Measurements from ENCODE around the gene TRIM14. TPM values are rescaled to one million over a fixed set of nuclear protein-coding genes. Genes with fewer than 3 reads are reported as not detected.

Gene TRIM14
- total RNA-seq, 4 donors from 2014 or later = 7.5 to 12.5 (median 10.5) TPM

- no peaks in the 10 kb centered on the region for H3K27me3 ChIP-seq
- no peaks in the 10 kb centered on the region for H3K9me3 ChIP-seq
- H3K4me1 ChIP-seq = no peaks in the 10 kb centered on the region
- H3K36me3 ChIP-seq = no peaks in the 10 kb centered on the region
- 67 to 82% methylated on average over 1 to 2 of the region's 4 CpGs for WGBS, 2 donors (ENCODE audit: low coverage in 1 of 2)
- no peak overlapping the region for H3K4me3 ChIP-seq
- ATAC-seq = no peak
- H3K27ac ChIP-seq = no peak overlapping the region
- no peak for TF ChIP-seq CTCF (IDR thresholded peaks at IDR 0.05)
- TF ChIP-seq POLR2A (IDR thresholded peaks at IDR 0.05) = no peak
- no peak for TF ChIP-seq POLR2AphosphoS5 (IDR thresholded peaks at IDR 0.05)
- no peak for TF ChIP-seq EP300 (IDR thresholded peaks at IDR 0.05)
These were observed 42.8 kb upstream of the TRIM14 start for GRCh38 chr9:98161851-98162250.

DNA sequence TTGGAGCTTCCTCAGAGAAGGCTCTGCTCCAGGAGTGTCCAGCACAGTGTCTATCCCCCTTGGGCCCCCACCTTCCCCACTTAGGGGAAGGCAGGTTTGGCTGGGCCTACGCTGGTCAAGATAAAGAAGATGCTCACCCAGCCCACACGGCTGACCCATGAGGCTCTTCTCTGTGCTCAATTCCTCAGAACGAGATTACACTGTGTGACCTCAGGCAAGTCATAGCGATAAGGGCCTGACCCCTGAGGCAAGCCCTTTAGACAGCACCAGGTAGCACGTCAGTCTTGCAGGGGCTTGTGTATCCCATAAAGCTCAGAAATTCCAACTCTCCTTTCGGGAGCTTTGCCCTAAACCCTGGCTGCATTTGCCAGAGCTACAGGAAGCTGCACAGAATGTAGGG lies 40.8 kb upstream of the TRIM14 start:
- H3K9me3 ChIP-seq = no peaks in the 10 kb centered on the region
- WGBS, 2 donors (ENCODE audit: low coverage in 1 of 2) = 33% methylated on average over 1 of the region's 6 CpGs; no CpG with 5 or more reads in 1 of the 2 donors
- no peak overlapping the region for H3K27ac ChIP-seq
- H3K36me3 ChIP-seq = no peaks in the 10 kb centered on the region
- H3K4me1 ChIP-seq = no peaks in the 10 kb centered on the region
- no peak for ATAC-seq
- H3K4me3 ChIP-seq = no peak overlapping the region
- TF ChIP-seq EP300 (IDR thresholded peaks at IDR 0.05) = no peak
- H3K27me3 ChIP-seq = no peaks in the 10 kb centered on the region

- no peaks in the 10 kb centered on the region for H3K4me1 ChIP-seq
- no peak for ATAC-seq
- no peak overlapping the region for H3K4me3 ChIP-seq
- TF ChIP-seq POLR2A (IDR thresholded peaks at IDR 0.05) = no peak
- no peak for TF ChIP-seq POLR2AphosphoS5 (IDR thresholded peaks at IDR 0.05)
- no peak for TF ChIP-seq EP300 (IDR thresholded peaks at IDR 0.05)
- no peak for TF ChIP-seq CTCF (IDR thresholded peaks at IDR 0.05)
- H3K9me3 ChIP-seq = no peaks in the 10 kb centered on the region
- H3K27me3 ChIP-seq = no peaks in the 10 kb centered on the region
- H3K36me3 ChIP-seq = no peaks in the 10 kb centered on the region
- 74 to 85% methylated on average over 3 to 5 of the region's 5 CpGs for WGBS, 2 donors (ENCODE audit: low coverage in 1 of 2)
- H3K27ac ChIP-seq = no peak overlapping the region
These were observed 40.3 kb upstream of the TRIM14 start for GRCh38 chr9:98159301-98159700.

GRCh38 chr9:98158071-98158831 lies 39.2 kb upstream of the TRIM14 start:
- no peak for ATAC-seq
- 82 to 90% methylated on average over 2 to 3 of the region's 4 CpGs for WGBS, 2 donors (ENCODE audit: low coverage in 1 of 2)

DNA sequence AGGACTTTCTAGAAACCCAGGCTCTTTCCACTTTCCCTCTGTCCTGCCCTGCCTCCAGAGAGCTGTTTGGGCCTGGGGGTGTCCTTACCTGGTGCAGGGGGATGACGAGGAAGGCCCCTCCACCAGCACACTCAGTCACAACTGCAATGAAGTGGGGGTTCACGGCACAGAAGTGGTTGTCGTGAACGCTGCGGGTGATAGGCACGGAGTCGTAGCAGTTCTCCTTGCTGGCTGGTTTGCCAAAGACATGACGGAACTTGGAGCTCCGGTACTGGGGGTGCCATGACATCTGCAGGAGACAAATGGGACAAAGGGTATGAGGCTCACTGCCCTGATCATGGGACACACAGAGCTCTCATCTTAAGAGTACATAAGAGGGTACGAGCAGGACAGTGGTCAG lies 38.4 kb upstream of the TRIM14 start:
- TF ChIP-seq EP300 (IDR thresholded peaks at IDR 0.05) (no peak), POLR2AphosphoS5 (IDR thresholded peaks at IDR 0.05) (no peak), POLR2A (IDR thresholded peaks at IDR 0.05) (no peak), CTCF (IDR thresholded peaks at IDR 0.05) (no peak)
- no peaks in the 10 kb centered on the region for H3K9me3 ChIP-seq
- H3K4me1 ChIP-seq = no peaks in the 10 kb centered on the region
- no peak for ATAC-seq
- no peaks in the 10 kb centered on the region for H3K27me3 ChIP-seq
- no peak overlapping the region for H3K27ac ChIP-seq
- no peak overlapping the region for H3K4me3 ChIP-seq
- no peaks in the 10 kb centered on the region for H3K36me3 ChIP-seq
- 90 to 100% methylated on average over 1 to 2 of the region's 10 CpGs for WGBS, 2 donors (ENCODE audit: low coverage in 1 of 2)

More at GRCh38 chr9:98158071-98158831, 39.2 kb upstream of the TRIM14 start:
- Histone ChIP-seq H3K27ac (no peak overlapping the region), H3K36me3 (no peaks in the 10 kb centered on the region), H3K4me1 (no peaks in the 10 kb centered on the region), H3K9me3 (no peaks in the 10 kb centered on the region), H3K4me3 (no peak overlapping the region), H3K27me3 (no peaks in the 10 kb centered on the region)
- TF ChIP-seq EP300 (IDR thresholded peaks at IDR 0.05) (no peak), POLR2AphosphoS5 (IDR thresholded peaks at IDR 0.05) (no peak), POLR2A (IDR thresholded peaks at IDR 0.05) (no peak), CTCF (IDR thresholded peaks at IDR 0.05) (no peak)

All from gastroesophageal sphincter (tissue), 4 donors.